Measurements from ENCODE around the gene GPR176. TPM values are rescaled to one million over a fixed set of nuclear protein-coding genes. Genes with fewer than 3 reads are reported as not detected.

The GPR176 gene
- polyA plus RNA-seq, 1 of the 3 experiments (the other 2 are of a cell fraction): 21.9 TPM

DNA sequence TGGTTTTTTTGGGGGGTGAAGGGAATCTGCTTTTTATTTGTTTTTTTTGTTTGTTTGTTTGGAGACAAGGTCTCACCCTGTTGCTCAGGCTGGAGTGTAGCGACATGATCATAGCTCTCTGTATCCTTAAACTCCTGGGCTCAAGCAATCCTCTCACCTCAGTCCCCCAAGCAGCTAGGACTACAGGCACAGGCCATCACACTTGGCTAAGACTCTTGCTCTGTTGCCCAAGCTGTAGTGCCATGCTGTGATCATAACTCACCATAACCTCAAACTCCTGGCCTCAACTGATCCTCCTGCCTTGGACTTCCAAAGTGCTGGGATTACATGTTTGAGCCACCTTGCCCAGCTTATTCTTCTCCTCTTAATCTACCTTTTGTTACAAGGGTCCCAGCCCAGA, 31.8 kb downstream of the GPR176 start:
- no peaks in the 10 kb centered on the region for H3K9me3 ChIP-seq
- peaks cover 18% of the 10 kb centered on the region; the same call in 1 of the 2 replicates for H4K20me1 ChIP-seq (ENCODE audit: insufficient read depth)
- DNase-seq: no peak
- peak overlapping the region in 1 of 2 experiments; percentile 35; a peak in 1 of 4 replicates for H3K27ac ChIP-seq (ENCODE audit: low read depth in 2 of 2, low read length in 1 of 2)
- peaks cover 94% of the 10 kb centered on the region for H3K79me2 ChIP-seq (ENCODE audit: insufficient read depth)
- H3F3A ChIP-seq (replicated peaks; ENCODE audit: insufficient read depth): peaks cover 11% of the 10 kb centered on the region
- POLR2A ChIA-PET: no interaction called here
- no peak overlapping the region for H3K4me2 ChIP-seq
- 100% methylated on average over 1 of the region's 1 CpG for WGBS (ENCODE audit: low lambda C conversion rate)
- H3K4me1 ChIP-seq (ENCODE audit: control insufficient read depth in 1 of 2, insufficient read depth in 2 of 2, low read depth in 1 of 2, low read length in 1 of 2): peaks cover 2 to 7% of the 10 kb centered on the region in 2 experiments; a peak in 1 of 4 replicates
- TF ChIP-seq JUND (IDR thresholded peaks at IDR 0.05) (no peak), GATA2 (CRISPR knock-in tag; IDR thresholded peaks at IDR 0.05) (no peak), FOXM1 (IDR thresholded peaks at IDR 0.05; ENCODE audit: low read depth) (no peak), FOXJ3 (CRISPR knock-in tag; IDR thresholded peaks at IDR 0.05) (no peak)
- TF ChIP-seq, protein P1, sequence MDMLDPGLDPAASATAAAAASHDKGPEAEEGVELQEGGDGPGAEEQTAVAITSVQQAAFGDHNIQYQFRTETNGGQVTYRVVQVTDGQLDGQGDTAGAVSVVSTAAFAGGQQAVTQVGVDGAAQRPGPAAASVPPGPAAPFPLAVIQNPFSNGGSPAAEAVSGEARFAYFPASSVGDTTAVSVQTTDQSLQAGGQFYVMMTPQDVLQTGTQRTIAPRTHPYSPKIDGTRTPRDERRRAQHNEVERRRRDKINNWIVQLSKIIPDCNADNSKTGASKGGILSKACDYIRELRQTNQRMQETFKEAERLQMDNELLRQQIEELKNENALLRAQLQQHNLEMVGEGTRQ (IDR thresholded peaks at IDR 0.05; ENCODE audit: borderline replicate concordance, low read depth, low read length): no peak
- CTCF ChIA-PET: interaction anchor here (0.7 to 2.2 kb wide), 10 partner anchors 9 to 89 kb away, joined by 3 to 11 read pairs (median 4); partner anchors contain the start of gene EIF2AK4
- H3K27me3 ChIP-seq (ENCODE audit: insufficient read depth): no peaks in the 10 kb centered on the region
- H3K36me3 ChIP-seq (replicated peaks in 1 of 2; ENCODE audit: control insufficient read depth in 1 of 2, insufficient read depth in 2 of 2, low read length in 1 of 2): no peaks in the 10 kb centered on the region
- no peaks in the 10 kb centered on the region for H3K9me2 ChIP-seq
- no peak overlapping the region for H3K4me3 ChIP-seq (ENCODE audit: low read depth in 2 of 2, low read length in 1 of 2)
- H3K9ac ChIP-seq: no peak overlapping the region
- H2AFZ ChIP-seq (ENCODE audit: low read depth): no peak overlapping the region

DNA sequence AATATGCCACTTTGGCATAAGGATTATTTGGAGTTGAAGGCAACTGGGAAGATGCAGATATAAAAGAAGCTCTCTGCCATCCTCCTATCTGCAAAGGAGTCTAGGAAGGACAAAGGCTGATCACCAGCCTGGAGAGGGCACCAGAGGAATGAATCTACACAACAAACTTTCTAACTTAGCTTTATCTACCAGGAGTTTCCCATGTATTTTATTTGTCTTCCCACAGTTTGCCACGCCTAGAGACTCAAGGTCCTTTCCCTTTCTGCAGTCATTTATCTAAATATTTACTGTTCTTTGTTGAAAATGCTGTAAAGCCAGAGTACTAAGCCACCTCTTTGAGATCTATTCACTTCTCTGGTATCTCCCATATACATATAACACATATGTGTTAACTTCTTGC, 32.2 kb downstream of the GPR176 start:
- H3K4me2 ChIP-seq: no peak overlapping the region
- H3K9ac ChIP-seq: no peak overlapping the region
- H3K9me3 ChIP-seq: no peaks in the 10 kb centered on the region
- peaks cover 98% of the 10 kb centered on the region for H3K79me2 ChIP-seq (ENCODE audit: insufficient read depth)
- H3K9me2 ChIP-seq: no peaks in the 10 kb centered on the region
- no peaks in the 10 kb centered on the region for H3K36me3 ChIP-seq (replicated peaks in 1 of 2; ENCODE audit: control insufficient read depth in 1 of 2, insufficient read depth in 2 of 2, low read length in 1 of 2)
- peaks cover 2 to 7% of the 10 kb centered on the region in 2 experiments; a peak in 1 of 4 replicates for H3K4me1 ChIP-seq (ENCODE audit: control insufficient read depth in 1 of 2, insufficient read depth in 2 of 2, low read depth in 1 of 2, low read length in 1 of 2)
- H3K27me3 ChIP-seq (ENCODE audit: insufficient read depth): no peaks in the 10 kb centered on the region
- H4K20me1 ChIP-seq (ENCODE audit: insufficient read depth): peaks cover 18% of the 10 kb centered on the region; the same call in 1 of the 2 replicates
- peaks cover 11% of the 10 kb centered on the region for H3F3A ChIP-seq (replicated peaks; ENCODE audit: insufficient read depth)
- ChIA-PET POLR2A (no interaction called here), CTCF (interaction anchor here (1.0 to 2.2 kb wide), 9 partner anchors 10 to 89 kb away, joined by 3 to 11 read pairs (median 4); no protein-coding TSS in a partner anchor)
- 67% methylated on average over 1 of the region's 1 CpG for WGBS (ENCODE audit: low lambda C conversion rate)
- H3K27ac ChIP-seq (ENCODE audit: low read depth in 2 of 2, low read length in 1 of 2): peak overlapping the region in 1 of 2 experiments; percentile 35; a peak in 1 of 4 replicates
- H3K4me3 ChIP-seq (ENCODE audit: low read depth in 2 of 2, low read length in 1 of 2): no peak overlapping the region
- no peak overlapping the region for H2AFZ ChIP-seq (ENCODE audit: low read depth)
- no peak for DNase-seq
- TF ChIP-seq POLR2AphosphoS5 (IDR thresholded peaks at IDR 0.05; ENCODE audit: low read depth, low read length): no peak
- no peak for TF ChIP-seq YY1 (IDR thresholded peaks at IDR 0.05; ENCODE audit: low read depth)
- peak; percentile 68 for TF ChIP-seq RAD21 (IDR thresholded peaks at IDR 0.05; ENCODE audit: low read length)
- TF ChIP-seq TAF1 (IDR thresholded peaks at IDR 0.05; ENCODE audit: borderline replicate concordance, low read depth, low read length): no peak
- peak; percentile 39 for TF ChIP-seq SMC3 (IDR thresholded peaks at IDR 0.05; ENCODE audit: low read depth, low read length)
- TF ChIP-seq, protein P2, sequence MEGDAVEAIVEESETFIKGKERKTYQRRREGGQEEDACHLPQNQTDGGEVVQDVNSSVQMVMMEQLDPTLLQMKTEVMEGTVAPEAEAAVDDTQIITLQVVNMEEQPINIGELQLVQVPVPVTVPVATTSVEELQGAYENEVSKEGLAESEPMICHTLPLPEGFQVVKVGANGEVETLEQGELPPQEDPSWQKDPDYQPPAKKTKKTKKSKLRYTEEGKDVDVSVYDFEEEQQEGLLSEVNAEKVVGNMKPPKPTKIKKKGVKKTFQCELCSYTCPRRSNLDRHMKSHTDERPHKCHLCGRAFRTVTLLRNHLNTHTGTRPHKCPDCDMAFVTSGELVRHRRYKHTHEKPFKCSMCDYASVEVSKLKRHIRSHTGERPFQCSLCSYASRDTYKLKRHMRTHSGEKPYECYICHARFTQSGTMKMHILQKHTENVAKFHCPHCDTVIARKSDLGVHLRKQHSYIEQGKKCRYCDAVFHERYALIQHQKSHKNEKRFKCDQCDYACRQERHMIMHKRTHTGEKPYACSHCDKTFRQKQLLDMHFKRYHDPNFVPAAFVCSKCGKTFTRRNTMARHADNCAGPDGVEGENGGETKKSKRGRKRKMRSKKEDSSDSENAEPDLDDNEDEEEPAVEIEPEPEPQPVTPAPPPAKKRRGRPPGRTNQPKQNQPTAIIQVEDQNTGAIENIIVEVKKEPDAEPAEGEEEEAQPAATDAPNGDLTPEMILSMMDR (IDR thresholded peaks at IDR 0.05): peak; percentile 59
- TF ChIP-seq FOXM1 (IDR thresholded peaks at IDR 0.05; ENCODE audit: low read depth): no peak

All from SK-N-SH (cell line).